ENCODE data around the gene HIF3A. TPM values are rescaled to one million over a fixed set of nuclear protein-coding genes. Genes with fewer than 3 reads are reported as not detected.
A peak's percentile ranks its signal among the peaks of the same experiment; 100 is the strongest.

Gene HIF3A
- total RNA-seq, 4 donors from 2014 or later = 49.3 to 383 (median 144) TPM

DNA sequence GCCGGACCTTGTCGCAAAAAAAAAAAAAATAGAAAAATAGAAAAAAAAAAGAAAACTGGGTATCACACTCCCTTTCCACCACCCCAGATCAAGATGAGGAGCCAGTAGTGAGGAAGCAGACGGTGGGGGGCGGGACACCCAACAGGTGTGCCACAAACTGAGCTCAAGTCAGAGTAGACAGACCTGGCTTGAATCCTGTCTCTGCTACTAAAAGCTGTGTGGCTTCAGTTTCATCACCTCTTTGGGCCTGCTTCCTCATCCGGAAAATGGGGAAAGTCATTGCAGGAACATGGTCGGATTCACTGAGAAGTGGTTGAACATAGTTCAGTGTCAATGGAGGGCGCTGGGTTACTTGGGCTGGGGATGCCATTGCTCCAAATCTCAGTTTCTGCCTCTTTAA lies 2.9 kb downstream of the HIF3A start:
- TF ChIP-seq POLR2AphosphoS5 (IDR thresholded peaks at IDR 0.05) = no peak
- TF ChIP-seq EP300 (IDR thresholded peaks at IDR 0.05) = no peak
- TF ChIP-seq, protein P1, sequence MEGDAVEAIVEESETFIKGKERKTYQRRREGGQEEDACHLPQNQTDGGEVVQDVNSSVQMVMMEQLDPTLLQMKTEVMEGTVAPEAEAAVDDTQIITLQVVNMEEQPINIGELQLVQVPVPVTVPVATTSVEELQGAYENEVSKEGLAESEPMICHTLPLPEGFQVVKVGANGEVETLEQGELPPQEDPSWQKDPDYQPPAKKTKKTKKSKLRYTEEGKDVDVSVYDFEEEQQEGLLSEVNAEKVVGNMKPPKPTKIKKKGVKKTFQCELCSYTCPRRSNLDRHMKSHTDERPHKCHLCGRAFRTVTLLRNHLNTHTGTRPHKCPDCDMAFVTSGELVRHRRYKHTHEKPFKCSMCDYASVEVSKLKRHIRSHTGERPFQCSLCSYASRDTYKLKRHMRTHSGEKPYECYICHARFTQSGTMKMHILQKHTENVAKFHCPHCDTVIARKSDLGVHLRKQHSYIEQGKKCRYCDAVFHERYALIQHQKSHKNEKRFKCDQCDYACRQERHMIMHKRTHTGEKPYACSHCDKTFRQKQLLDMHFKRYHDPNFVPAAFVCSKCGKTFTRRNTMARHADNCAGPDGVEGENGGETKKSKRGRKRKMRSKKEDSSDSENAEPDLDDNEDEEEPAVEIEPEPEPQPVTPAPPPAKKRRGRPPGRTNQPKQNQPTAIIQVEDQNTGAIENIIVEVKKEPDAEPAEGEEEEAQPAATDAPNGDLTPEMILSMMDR (IDR thresholded peaks at IDR 0.05) = no peak
- TF ChIP-seq POLR2A (IDR thresholded peaks at IDR 0.05) = peak in 1 of 2 donors; percentile 42
- Histone ChIP-seq H3K9me3 (no peaks in the 10 kb centered on the region), H3K4me1 (peaks cover 2 to 79% (median 33%) of the 10 kb centered on the region in 3 donors), H3K27ac (peak overlapping the region; percentile 83 to 99 (median 96)), H3K36me3 (peaks cover 0 to 20% of the 10 kb centered on the region in 2 donors), H3K27me3 (no peaks in the 10 kb centered on the region), H3K4me3 (peak overlapping the region; percentile 38 to 80)
- no peak for ATAC-seq
- 17 to 32% methylated on average over 1 to 7 of the region's 7 CpGs for WGBS, 2 donors (ENCODE audit: low coverage in 1 of 2)

- Histone ChIP-seq H3K36me3 (peaks cover 0 to 56% of the 10 kb centered on the region in 2 donors), H3K4me3 (peak overlapping the region in 1 of 2 donors; percentile 31), H3K9me3 (no peaks in the 10 kb centered on the region), H3K27me3 (no peaks in the 10 kb centered on the region), H3K27ac (peak overlapping the region; percentile 94 to 99 (median 96)), H3K4me1 (peaks cover 2 to 88% (median 17%) of the 10 kb centered on the region in 3 donors)
- TF ChIP-seq, protein P1 (IDR thresholded peaks at IDR 0.05) = no peak
- TF ChIP-seq POLR2A (IDR thresholded peaks at IDR 0.05) (no peak), EP300 (IDR thresholded peaks at IDR 0.05) (no peak), POLR2AphosphoS5 (IDR thresholded peaks at IDR 0.05) (no peak)
- ATAC-seq = no peak
- 47 to 100% methylated on average over 1 to 4 of the region's 10 CpGs for WGBS, 2 donors (ENCODE audit: low coverage in 1 of 2)
These were observed 6.5 kb downstream of the HIF3A start for GRCh38 chr19:46303322-46303690.

DNA sequence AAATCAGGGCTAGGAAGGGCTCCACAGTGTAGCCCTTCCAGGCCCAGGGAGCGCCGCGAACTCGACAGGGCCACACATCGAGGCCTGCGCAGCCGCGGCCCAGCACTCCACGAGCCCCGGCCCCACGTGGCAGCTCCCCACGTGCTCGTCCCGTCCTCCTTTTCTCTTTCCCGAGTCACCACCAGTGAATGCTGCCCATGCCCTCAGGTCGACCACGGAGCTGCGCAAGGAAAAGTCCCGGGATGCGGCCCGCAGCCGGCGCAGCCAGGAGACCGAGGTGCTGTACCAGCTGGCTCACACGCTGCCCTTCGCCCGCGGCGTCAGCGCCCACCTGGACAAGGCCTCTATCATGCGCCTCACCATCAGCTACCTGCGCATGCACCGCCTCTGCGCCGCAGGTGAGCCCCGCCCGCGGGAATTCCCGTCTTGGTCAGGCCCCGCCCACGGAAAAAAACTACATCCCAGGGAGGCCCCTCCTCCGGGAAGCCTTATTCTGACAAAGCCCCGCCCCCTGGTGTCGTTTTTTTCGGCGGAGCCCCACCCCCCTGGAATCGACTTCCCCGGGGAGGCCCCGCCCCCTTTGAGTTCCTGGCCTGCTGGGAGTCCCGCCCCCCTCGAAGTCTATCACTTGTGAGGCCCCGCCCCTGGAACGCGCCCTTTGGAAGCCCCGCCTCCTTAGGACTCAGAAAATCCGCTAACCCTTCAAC lies 7.0 kb downstream of the HIF3A start:
- ATAC-seq = peak; percentile 8
- H3K4me3 ChIP-seq = peak overlapping the region in 1 of 2 donors; percentile 31
- peaks cover 0 to 61% of the 10 kb centered on the region in 2 donors for H3K36me3 ChIP-seq
- WGBS, 2 donors (ENCODE audit: low coverage in 1 of 2) = 93% methylated on average over 2 of the region's 56 CpGs; no CpG with 5 or more reads in 1 of the 2 donors
- no peaks in the 10 kb centered on the region for H3K27me3 ChIP-seq
- TF ChIP-seq POLR2A (IDR thresholded peaks at IDR 0.05) (no peak), EP300 (IDR thresholded peaks at IDR 0.05) (no peak), POLR2AphosphoS5 (IDR thresholded peaks at IDR 0.05) (no peak)
- TF ChIP-seq, protein P1 (IDR thresholded peaks at IDR 0.05) = no peak
- H3K9me3 ChIP-seq = no peaks in the 10 kb centered on the region
- peak overlapping the region; percentile 94 to 99 (median 96) for H3K27ac ChIP-seq
- H3K4me1 ChIP-seq = peaks cover 2 to 88% (median 17%) of the 10 kb centered on the region in 3 donors

- H3K4me1 ChIP-seq = peaks cover 2 to 69% (median 17%) of the 10 kb centered on the region in 3 donors
- peak overlapping the region in 2 of 4 donors; percentile 51 to 98 for H3K27ac ChIP-seq
- no peak overlapping the region for H3K4me3 ChIP-seq
- no peaks in the 10 kb centered on the region for H3K9me3 ChIP-seq
- no peak for ATAC-seq
- H3K27me3 ChIP-seq = no peaks in the 10 kb centered on the region
- WGBS, 2 donors (ENCODE audit: low coverage in 1 of 2) = 96% methylated on average over 3 of the region's 3 CpGs; no CpG with 5 or more reads in 1 of the 2 donors
- no peak for TF ChIP-seq EP300 (IDR thresholded peaks at IDR 0.05)
- TF ChIP-seq POLR2AphosphoS5 (IDR thresholded peaks at IDR 0.05) = no peak
- TF ChIP-seq, protein P1 (IDR thresholded peaks at IDR 0.05) = no peak
- no peak for TF ChIP-seq POLR2A (IDR thresholded peaks at IDR 0.05)
- H3K36me3 ChIP-seq = peaks cover 4 to 88% of the 10 kb centered on the region in 2 donors
These were observed 9.7 kb downstream of the HIF3A start for GRCh38 chr19:46306501-46306900.

DNA sequence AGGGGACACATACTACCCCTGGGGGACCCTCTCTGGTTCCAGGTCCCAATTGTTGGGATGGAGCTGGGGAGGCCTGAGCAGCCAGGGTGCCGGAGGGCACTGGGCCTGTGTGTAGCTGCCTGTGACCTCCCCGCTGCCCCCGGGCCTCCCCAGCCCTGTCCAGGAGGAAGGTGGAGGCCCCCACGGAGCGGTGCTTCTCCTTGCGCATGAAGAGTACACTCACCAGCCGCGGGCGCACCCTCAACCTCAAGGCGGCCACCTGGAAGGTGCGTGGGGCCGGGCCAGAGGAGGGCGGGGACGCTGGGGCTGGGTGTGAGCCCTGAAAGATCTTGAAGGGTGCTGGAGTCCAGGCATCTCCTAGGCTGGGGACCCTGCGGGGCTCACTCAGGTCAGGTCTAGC lies 11.7 kb downstream of the HIF3A start:
- 90% methylated on average over 2 of the region's 15 CpGs; no CpG with 5 or more reads in 1 of the 2 donors for WGBS, 2 donors (ENCODE audit: low coverage in 1 of 2)
- ATAC-seq = no peak
- H3K36me3 ChIP-seq = peaks cover 4 to 98% of the 10 kb centered on the region in 2 donors
- no peaks in the 10 kb centered on the region for H3K9me3 ChIP-seq
- TF ChIP-seq POLR2A (IDR thresholded peaks at IDR 0.05) (no peak), POLR2AphosphoS5 (IDR thresholded peaks at IDR 0.05) (no peak), EP300 (IDR thresholded peaks at IDR 0.05) (no peak)
- TF ChIP-seq, protein P1 (IDR thresholded peaks at IDR 0.05) = no peak
- H3K4me3 ChIP-seq = no peak overlapping the region
- H3K27ac ChIP-seq = peak overlapping the region in 3 of 4 donors; percentile 51 to 98 (median 54)
- H3K4me1 ChIP-seq = peaks cover 0 to 67% (median 4%) of the 10 kb centered on the region in 3 donors
- no peaks in the 10 kb centered on the region for H3K27me3 ChIP-seq

Measured in gastroesophageal sphincter (tissue), 4 donors.